ENCODE data around the gene SH3D21.

- TF ChIP-seq CTCF (IDR thresholded peaks at IDR 0.05; ENCODE audit: low read length) (no peak), EZH2 (optimal IDR thresholded peaks at IDR 0.05; ENCODE audit: low read depth, low read length) (no peak)
Observed at GRCh38 chr1:36273024-36273423, 33.1 kb upstream of the SH3D21 start.
